ENCODE results near the gene SEC24D. TPM values are rescaled to one million over a fixed set of nuclear protein-coding genes. Genes with fewer than 3 reads are reported as not detected.

Gene SEC24D
- total RNA-seq, 6 experiments from 2014 or later: 164 to 198 (median 183) TPM

DNA sequence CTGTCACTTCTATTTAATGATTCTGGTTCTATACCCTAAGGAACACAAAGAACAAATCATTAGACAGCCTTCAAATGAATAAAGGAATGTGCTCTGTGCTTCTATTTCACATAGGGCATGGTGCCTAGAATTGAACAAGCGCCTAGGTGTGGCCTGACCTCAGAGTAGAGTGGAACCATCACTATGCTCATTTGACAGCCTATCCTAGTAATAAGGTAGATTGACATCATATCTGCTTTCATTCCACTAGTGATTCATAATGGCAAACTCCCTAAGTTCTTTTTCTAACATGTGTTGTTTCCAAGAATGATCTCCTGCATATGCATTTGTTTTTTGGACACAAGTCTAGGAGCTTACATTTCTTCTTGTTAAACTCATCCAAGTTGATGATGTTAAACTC lies 114.2 kb downstream of the SEC24D start:
- no peak for TF ChIP-seq CTCF (IDR thresholded peaks at IDR 0.05)
- Mint-ChIP-seq H3K27ac (peak overlapping the region; percentile 29; the same call in 1 of the 2 replicates), H3K9me3 (no peaks in the 10 kb centered on the region), H3K36me3 (ENCODE audit: low read depth) (peaks cover 70% of the 10 kb centered on the region), H3K4me1 (ENCODE audit: low read depth) (peaks cover 14% of the 10 kb centered on the region; the same call in 1 of the 2 replicates), H3K4me3 (no peak overlapping the region; the same call in 1 of the 2 replicates), H3K27me3 (ENCODE audit: insufficient read depth) (peaks cover 19% of the 10 kb centered on the region)
- no peak for DNase-seq

DNA sequence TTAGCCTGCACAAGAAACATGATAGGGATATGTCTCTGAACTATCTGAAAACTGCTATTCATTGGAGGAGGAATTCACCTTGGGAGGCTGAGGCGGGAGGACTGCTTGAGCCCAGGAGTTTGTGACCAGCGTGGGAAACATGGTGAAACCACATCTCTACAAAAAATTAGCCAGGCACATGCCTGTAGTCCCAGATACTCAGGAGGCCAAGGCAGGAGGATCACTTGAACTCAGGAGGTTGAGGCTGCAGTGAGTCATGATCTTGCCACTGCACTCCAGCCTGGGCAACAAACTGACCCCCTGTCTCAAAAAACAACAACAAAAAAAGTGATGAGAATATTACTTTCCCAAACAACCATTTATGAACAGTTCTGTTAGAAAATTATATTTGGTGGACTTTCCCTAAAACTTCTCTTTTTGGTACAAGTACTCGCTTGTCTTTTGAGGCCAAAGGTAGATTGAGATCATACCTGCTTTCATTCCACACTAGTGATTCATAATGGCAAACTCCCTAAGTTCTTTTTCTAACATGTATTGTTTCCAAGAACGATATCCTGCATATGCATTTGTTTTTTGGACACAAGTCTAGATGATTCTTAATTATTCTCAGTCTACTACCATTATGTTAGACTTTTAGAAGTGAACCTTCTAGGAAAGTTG lies 117.3 kb downstream of the SEC24D start:
- Mint-ChIP-seq H3K27me3 (ENCODE audit: insufficient read depth) (peaks cover 20% of the 10 kb centered on the region), H3K36me3 (ENCODE audit: low read depth) (peaks cover 42% of the 10 kb centered on the region)

DNA sequence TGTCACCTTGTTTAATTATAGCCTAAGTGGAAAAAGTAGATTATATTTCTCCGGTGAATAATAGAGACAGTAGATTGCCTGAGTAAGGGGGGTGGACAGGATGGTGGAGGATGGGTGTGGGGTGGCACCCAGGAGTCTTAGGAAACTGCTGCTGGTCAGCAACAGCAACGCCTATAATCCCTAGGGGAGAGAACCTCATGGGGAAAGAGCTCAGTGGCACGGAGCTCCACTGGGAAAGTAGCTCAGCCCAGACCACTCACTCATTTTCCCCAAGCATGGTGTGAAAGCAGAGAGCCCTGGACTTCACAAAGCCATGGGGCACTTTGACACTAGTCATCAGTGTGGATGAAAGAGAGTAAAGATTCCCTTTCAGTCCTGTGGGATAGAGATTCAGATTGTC lies 119.6 kb downstream of the SEC24D start:
- Mint-ChIP-seq H3K4me3 (no peak overlapping the region), H3K4me1 (ENCODE audit: low read depth) (peaks cover 22% of the 10 kb centered on the region), H3K27ac (peak overlapping the region; percentile 17), H3K36me3 (ENCODE audit: low read depth) (peaks cover 36% of the 10 kb centered on the region), H3K9me3 (no peaks in the 10 kb centered on the region), H3K27me3 (ENCODE audit: insufficient read depth) (peaks cover 17% of the 10 kb centered on the region)
- DNase-seq: no peak
- no peak for TF ChIP-seq CTCF (IDR thresholded peaks at IDR 0.05)

More for the DNA sequence above, 117.3 kb downstream of the SEC24D start:
- Mint-ChIP-seq H3K4me3 (peak overlapping the region; percentile 17; the same call in 1 of the 2 replicates), H3K9me3 (no peaks in the 10 kb centered on the region), H3K27ac (peak overlapping the region; percentile 24; the same call in 1 of the 2 replicates), H3K4me1 (ENCODE audit: low read depth) (0 out of 2 replicates have a peak, but pooled peaks cover 4% of the 10 kb centered on the region)
- no peak for TF ChIP-seq CTCF (IDR thresholded peaks at IDR 0.05)
- no peak for DNase-seq

GRCh38 chr4:118714682-118715081 lies 121.2 kb downstream of the SEC24D start:
- H3K9me3 Mint-ChIP-seq: no peaks in the 10 kb centered on the region
- no peak for DNase-seq
- peaks cover 20% of the 10 kb centered on the region for H3K36me3 Mint-ChIP-seq (ENCODE audit: low read depth)

GRCh38 chr4:118712872-118713271 lies 123.1 kb downstream of the SEC24D start:
- Mint-ChIP-seq H3K27me3 (ENCODE audit: insufficient read depth) (peaks cover 5% of the 10 kb centered on the region), H3K4me3 (no peak overlapping the region), H3K9me3 (no peaks in the 10 kb centered on the region), H3K36me3 (ENCODE audit: low read depth) (peaks cover 4% of the 10 kb centered on the region; the same call in 1 of the 2 replicates), H3K27ac (peak overlapping the region; percentile 66), H3K4me1 (ENCODE audit: low read depth) (peaks cover 18% of the 10 kb centered on the region)
- peak; percentile 62 for DNase-seq
- TF ChIP-seq CTCF (IDR thresholded peaks at IDR 0.05): no peak

More at GRCh38 chr4:118714682-118715081, 121.2 kb downstream of the SEC24D start:
- H3K27ac Mint-ChIP-seq: no peak overlapping the region
- peaks cover 10% of the 10 kb centered on the region for H3K27me3 Mint-ChIP-seq (ENCODE audit: insufficient read depth)
- no peak overlapping the region for H3K4me3 Mint-ChIP-seq
- no peak for TF ChIP-seq CTCF (IDR thresholded peaks at IDR 0.05)
- H3K4me1 Mint-ChIP-seq (ENCODE audit: low read depth): peaks cover 18% of the 10 kb centered on the region
